Naive thymus-derived CD4-positive, alpha-beta T cell (primary cell): ENCODE results near the gene DHCR7. TPM values are rescaled to one million over a fixed set of nuclear protein-coding genes. Genes with fewer than 3 reads are reported as not detected.
A peak's percentile ranks its signal among the peaks of the same experiment; 100 is the strongest.

Experiments used
- ATAC-seq: fragments of 150-1000 bp; cut with Tn5 transposase; 2 replicates; pipeline ENCODE4 v1.10.0; 2021; ENCODE audit warnings: mild to moderate bottlenecking, moderate library complexity
- CTCF ChIA-PET: fragments of 350-600 bp; sonication (Branson Sonifier 250); formaldehyde crosslinking; loops from one replicate; lab custom pipeline; 2021; ENCODE audit warnings: antibody characterized with exemption; lab: Charles Lee
- POLR2A ChIA-PET: fragments of 350-600 bp; sonication (Branson Sonifier 250); formaldehyde crosslinking; loops from one replicate; lab custom pipeline; 2021; ENCODE audit warnings: antibody characterized with exemption, inconsistent platforms; lab: Charles Lee
- DNase-seq, 9 donors: peaks; one replicate each; pipeline versions ENCODE4 v3.0.0 to v3.0.0-alpha.2; 2020 to 2022; ENCODE audit warnings: mixed read lengths in 1 of 9
- H3K27ac ChIP-seq: one replicate; pipeline ENCODE4 v1.7.0; 2013; ENCODE audit warnings: mild to moderate bottlenecking, low read depth, low read length, moderate library complexity
- H3K27me3 ChIP-seq, 2 donors: one replicate each; pipeline ENCODE4 v1.7.0; 2013; ENCODE audit warnings: low read length in 2 of 2, mild to moderate bottlenecking in 2 of 2, moderate library complexity in 2 of 2; ENCODE audit not compliant: control insufficient read depth in 2 of 2, insufficient read depth in 2 of 2
- H3K36me3 ChIP-seq, 3 experiments: 1 replicate in 2 of 3; 2 replicates in 1 of 3; pipeline ENCODE4 v1.7.0; 2013; ENCODE audit warnings: low read length in 3 of 3, mild to moderate bottlenecking in 3 of 3, moderate library complexity in 1 of 3; ENCODE audit not compliant: insufficient read depth in 3 of 3, control insufficient read depth in 2 of 3
- H3K4me1 ChIP-seq, 2 donors: one replicate each; pipeline ENCODE4 v1.7.0; 2013; ENCODE audit warnings: low read length in 2 of 2, mild to moderate bottlenecking in 2 of 2, moderate library complexity in 1 of 2; ENCODE audit not compliant: control insufficient read depth in 2 of 2, insufficient read depth in 2 of 2
- H3K4me3 ChIP-seq: 2 replicates; pipeline ENCODE4 v1.7.0; 2013; ENCODE audit warnings: mild to moderate bottlenecking, low read length
- H3K9me3 ChIP-seq, 3 experiments: 1 replicate in 2 of 3; 2 replicates in 1 of 3; pipeline ENCODE4 v1.7.0; 2013; ENCODE audit warnings: low read length in 3 of 3; ENCODE audit not compliant: control insufficient read depth in 2 of 3
- H3K27ac Mint-ChIP-seq, 9 donors: one replicate each; pipeline ENCODE4 v1.8.0; 2020 to 2022; ENCODE audit warnings: mixed read lengths in 9 of 9, mild to moderate bottlenecking in 8 of 9, moderate library complexity in 5 of 9, inconsistent platforms in 2 of 9
- H3K27me3 Mint-ChIP-seq, 5 donors: one replicate each; pipeline ENCODE4 v1.8.0; 2021 to 2022; ENCODE audit warnings: mixed read lengths in 5 of 5, mild to moderate bottlenecking in 1 of 5
- H3K36me3 Mint-ChIP-seq, 5 donors: one replicate each; pipeline ENCODE4 v1.8.0; 2020 to 2022; ENCODE audit warnings: mixed read lengths in 5 of 5, mild to moderate bottlenecking in 3 of 5, inconsistent platforms in 1 of 5
- H3K4me1 Mint-ChIP-seq, 7 donors: one replicate each; pipeline ENCODE4 v1.8.0; 2020 to 2022; ENCODE audit warnings: mixed read lengths in 7 of 7, mild to moderate bottlenecking in 3 of 7, inconsistent platforms in 1 of 7
- H3K4me3 Mint-ChIP-seq, 10 donors: one replicate each; pipeline ENCODE4 v1.8.0; 2020 to 2022; ENCODE audit warnings: mild to moderate bottlenecking in 10 of 10, mixed read lengths in 10 of 10, moderate library complexity in 6 of 10, inconsistent platforms in 2 of 10
- H3K9me3 Mint-ChIP-seq, 11 donors: one replicate each; pipeline ENCODE4 v1.8.0; 2020 to 2022; ENCODE audit warnings: mixed read lengths in 11 of 11, mild to moderate bottlenecking in 4 of 11, inconsistent platforms in 1 of 11, moderate library complexity in 1 of 11
- intact Hi-C, 2 donors: fragments of 100-400 bp; cut with micrococcal nuclease; formaldehyde crosslinking; loops; one replicate each; pipeline ENCODE4 v1.15.1; 2023
- polyA plus RNA-seq, 2 donors: library from polyadenylated mRNA; unstranded; fragments of 300-500 nt; fragmentation: Illumina TruSeq; gene quantifications; one replicate each; pipeline ENCODE4 v1.2.3, GENCODE V29; 2021
- total RNA-seq, 6 experiments: library from RNA in 5 of 6; stranded (reverse) in 5 of 6; gene quantifications; 1 replicate in 5 of 6; 2 replicates in 1 of 6; pipeline ENCODE4 v1.2.3 and lab custom pipeline; 2021 to 2026

The DHCR7 gene
- total and polyA plus RNA-seq, 7 experiments from 2014 or later = 14.7 to 46.1 (median 22.2) TPM

- Mint-ChIP-seq H3K4me1 (peaks cover 0 to 6% (median 0%) of the 10 kb centered on the region in 7 donors), H3K4me3 (no peak overlapping the region), H3K36me3 (peaks cover 3 to 69% (median 16%) of the 10 kb centered on the region in 5 donors), H3K9me3 (no peaks in the 10 kb centered on the region), H3K27ac (no peak overlapping the region), H3K27me3 (no peaks in the 10 kb centered on the region)
- no peak overlapping the region for H3K4me3 ChIP-seq
- no peaks in the 10 kb centered on the region for H3K9me3 ChIP-seq
- CTCF ChIA-PET = no interaction called here
- ATAC-seq = no peak
- DNase-seq = no peak
- H3K27ac ChIP-seq = no peak overlapping the region
- H3K36me3 ChIP-seq = peaks cover 0 to 76% (median 11%) of the 10 kb centered on the region in 3 experiments
- POLR2A ChIA-PET = no interaction called here
- no peaks in the 10 kb centered on the region for H3K4me1 ChIP-seq
- no peaks in the 10 kb centered on the region for H3K27me3 ChIP-seq
- intact Hi-C loops = no loop called here
Measured at GRCh38 chr11:71473793-71474080, 25.5 kb upstream of the DHCR7 start.

DNA sequence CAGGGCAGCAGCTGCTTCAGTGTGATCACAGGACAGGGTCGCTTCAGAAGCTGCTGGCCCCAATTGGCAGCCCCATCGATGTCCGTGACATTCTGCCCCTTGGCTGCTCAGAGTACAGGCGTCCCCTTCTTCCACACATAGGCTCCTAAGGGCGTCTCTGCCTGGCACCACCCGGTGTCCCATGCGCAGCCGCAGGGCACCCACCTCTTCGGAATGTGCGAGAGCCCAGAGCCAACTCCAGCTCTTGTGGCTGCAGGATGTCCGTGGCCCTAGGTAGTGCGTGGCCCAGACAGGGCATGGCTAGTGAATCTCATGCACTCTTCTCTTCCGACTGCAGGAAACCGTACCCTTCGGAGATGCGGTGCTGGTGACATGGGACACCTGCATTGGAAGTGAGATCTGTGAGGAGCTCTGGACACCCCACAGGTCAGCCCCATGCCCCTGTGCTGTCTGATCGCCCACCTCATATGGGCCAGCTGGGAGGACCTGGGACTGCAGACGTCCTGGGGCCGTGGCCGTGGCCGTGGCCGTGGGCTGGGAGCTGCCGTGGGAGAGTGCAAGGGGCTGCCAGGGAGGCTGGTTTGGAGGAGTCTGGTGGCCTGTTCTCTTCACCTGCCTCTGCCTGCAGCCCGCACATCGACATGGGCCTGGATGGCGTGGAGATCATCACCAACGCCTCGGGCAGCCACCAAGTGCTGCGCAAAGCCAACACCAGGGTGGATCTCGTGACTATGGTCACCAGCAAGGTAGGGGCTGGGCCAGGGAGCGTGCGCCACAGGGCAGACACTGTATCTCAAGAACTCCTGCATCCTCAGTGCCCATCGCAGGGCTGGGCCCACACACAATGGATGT, 25.0 kb upstream of the DHCR7 start:
- Histone ChIP-seq H3K27me3 (no peaks in the 10 kb centered on the region), H3K36me3 (peaks cover 0 to 71% (median 11%) of the 10 kb centered on the region in 3 experiments), H3K4me1 (no peaks in the 10 kb centered on the region), H3K9me3 (no peaks in the 10 kb centered on the region), H3K27ac (no peak overlapping the region), H3K4me3 (no peak overlapping the region)
- Mint-ChIP-seq H3K9me3 (no peaks in the 10 kb centered on the region), H3K4me1 (peaks cover 0 to 6% (median 0%) of the 10 kb centered on the region in 7 donors), H3K27me3 (no peaks in the 10 kb centered on the region), H3K36me3 (peaks cover 3 to 71% (median 17%) of the 10 kb centered on the region in 5 donors), H3K4me3 (no peak overlapping the region), H3K27ac (peak overlapping the region in 1 of 9 donors; percentile 30)
- DNase-seq (no peak), ATAC-seq (no peak)
- POLR2A ChIA-PET = no interaction called here
- CTCF ChIA-PET = no interaction called here
- intact Hi-C loops = no loop called here

GRCh38 chr11:71472357-71472885, 24.2 kb upstream of the DHCR7 start:
- H3K9me3 ChIP-seq = no peaks in the 10 kb centered on the region
- no peaks in the 10 kb centered on the region for H3K4me1 ChIP-seq
- no peaks in the 10 kb centered on the region for H3K27me3 Mint-ChIP-seq
- peaks cover 3 to 71% (median 20%) of the 10 kb centered on the region in 5 donors for H3K36me3 Mint-ChIP-seq
- ATAC-seq = no peak
- peaks cover 0 to 7% (median 0%) of the 10 kb centered on the region in 7 donors for H3K4me1 Mint-ChIP-seq
- H3K27me3 ChIP-seq = no peaks in the 10 kb centered on the region
- no peak overlapping the region for H3K27ac ChIP-seq
- ChIA-PET POLR2A (no interaction called here), CTCF (no interaction called here)
- DNase-seq = no peak
- no peak overlapping the region for H3K27ac Mint-ChIP-seq
- peaks cover 0 to 71% (median 11%) of the 10 kb centered on the region in 3 experiments for H3K36me3 ChIP-seq
- no peak overlapping the region for H3K4me3 Mint-ChIP-seq
- intact Hi-C loops = no loop called here
- no peaks in the 10 kb centered on the region for H3K9me3 Mint-ChIP-seq
- no peak overlapping the region for H3K4me3 ChIP-seq

GRCh38 chr11:71470946-71471345, 22.8 kb upstream of the DHCR7 start:
- peaks cover 0 to 71% (median 11%) of the 10 kb centered on the region in 3 experiments for H3K36me3 ChIP-seq
- Mint-ChIP-seq H3K4me1 (peaks cover 0 to 7% (median 0%) of the 10 kb centered on the region in 7 donors), H3K9me3 (no peaks in the 10 kb centered on the region), H3K27ac (peak overlapping the region in 4 of 9 donors; percentile 2 to 40 (median 18)), H3K27me3 (no peaks in the 10 kb centered on the region), H3K36me3 (peaks cover 0 to 72% (median 26%) of the 10 kb centered on the region in 5 donors), H3K4me3 (no peak overlapping the region)
- ChIA-PET POLR2A (no interaction called here), CTCF (no interaction called here)
- H3K27me3 ChIP-seq = no peaks in the 10 kb centered on the region
- ATAC-seq = no peak
- no peak for DNase-seq
- H3K27ac ChIP-seq = no peak overlapping the region
- no peaks in the 10 kb centered on the region for H3K9me3 ChIP-seq
- no peak overlapping the region for H3K4me3 ChIP-seq
- no peaks in the 10 kb centered on the region for H3K4me1 ChIP-seq
- intact Hi-C loops = no loop called here

DNA sequence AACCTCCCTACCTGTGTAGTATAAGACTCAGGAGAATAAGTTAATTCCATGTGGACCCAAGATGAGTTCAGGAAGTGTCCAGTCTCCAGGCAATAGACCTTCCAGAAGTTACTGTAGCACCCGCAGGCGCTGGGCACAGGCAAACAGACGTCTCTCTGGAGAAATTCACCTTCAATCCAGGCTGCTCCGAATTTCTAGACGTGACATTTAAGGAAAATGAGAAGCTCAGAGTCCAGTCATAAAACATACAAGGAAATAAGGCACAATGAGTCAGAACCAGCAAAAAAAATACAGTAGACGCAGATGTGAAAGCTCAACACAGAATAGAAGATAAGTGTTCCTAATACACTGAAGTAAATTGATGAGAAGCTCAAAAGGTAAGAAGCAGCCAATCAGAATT, 19.0 kb upstream of the DHCR7 start:
- Histone ChIP-seq H3K4me1 (no peaks in the 10 kb centered on the region), H3K4me3 (no peak overlapping the region), H3K27ac (no peak overlapping the region), H3K27me3 (no peaks in the 10 kb centered on the region), H3K36me3 (peaks cover 0 to 63% (median 10%) of the 10 kb centered on the region in 3 experiments), H3K9me3 (no peaks in the 10 kb centered on the region)
- DNase-seq (no peak), ATAC-seq (no peak)
- intact Hi-C loops = no loop called here
- Mint-ChIP-seq H3K4me1 (peaks cover 0 to 8% (median 0%) of the 10 kb centered on the region in 7 donors), H3K36me3 (peaks cover 7 to 78% (median 32%) of the 10 kb centered on the region in 5 donors), H3K27me3 (no peaks in the 10 kb centered on the region), H3K9me3 (no peaks in the 10 kb centered on the region), H3K27ac (no peak overlapping the region), H3K4me3 (no peak overlapping the region)
- CTCF ChIA-PET = no interaction called here
- POLR2A ChIA-PET = no interaction called here

DNA sequence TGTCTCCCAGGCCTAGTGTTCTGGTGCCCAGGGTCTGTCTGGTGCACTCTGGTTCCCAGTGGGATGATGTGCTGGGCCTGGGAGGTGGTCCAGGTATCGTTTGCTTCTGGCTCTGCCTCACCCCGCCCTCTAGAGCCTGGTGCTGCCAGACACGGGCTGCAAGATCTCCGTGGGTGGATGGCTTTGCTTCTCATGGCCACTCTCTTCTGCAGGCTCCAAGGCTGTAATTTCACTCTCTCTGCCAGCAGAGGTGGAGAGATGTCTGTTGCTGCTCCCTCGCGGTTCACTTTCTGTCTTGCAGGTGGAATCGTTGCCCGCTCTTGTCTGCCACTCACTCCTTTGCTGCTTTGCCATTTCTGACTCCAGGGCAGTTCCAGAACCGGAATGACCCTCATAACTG, 18.2 kb upstream of the DHCR7 start:
- Mint-ChIP-seq H3K36me3 (peaks cover 8 to 75% (median 33%) of the 10 kb centered on the region in 5 donors), H3K9me3 (no peaks in the 10 kb centered on the region), H3K4me3 (no peak overlapping the region), H3K4me1 (peaks cover 0 to 7% (median 0%) of the 10 kb centered on the region in 7 donors), H3K27ac (no peak overlapping the region), H3K27me3 (no peaks in the 10 kb centered on the region)
- ChIA-PET CTCF (no interaction called here), POLR2A (no interaction called here)
- ATAC-seq = no peak
- Histone ChIP-seq H3K4me1 (no peaks in the 10 kb centered on the region), H3K9me3 (no peaks in the 10 kb centered on the region), H3K27me3 (no peaks in the 10 kb centered on the region), H3K4me3 (no peak overlapping the region), H3K36me3 (peaks cover 0 to 62% (median 4%) of the 10 kb centered on the region in 3 experiments), H3K27ac (no peak overlapping the region)
- intact Hi-C loops = no loop called here
- no peak for DNase-seq
